AG04449 (cell line): Measurements from ENCODE around the gene RAB40C.

Source experiments
- CTCF ChIA-PET: fragments of 350-600 bp; formaldehyde crosslinking; extraction: SDS; loops from one replicate; lab custom pipeline; 2021; ENCODE audit warnings: antibody characterized with exemption; lab: Yijun Ruan, JAX
- POLR2A ChIA-PET: fragments of 400-600, 350-600 bp; formaldehyde crosslinking; extraction: SDS; loops from one replicate; lab custom pipeline; 2020; ENCODE audit warnings: antibody characterized with exemption, inconsistent platforms; lab: Yijun Ruan, JAX
- DNase-seq: peaks from one replicate; pipeline ENCODE4 v3.0.0-alpha.2; 2010; ENCODE audit warnings: low read depth, low spot score
- H3K4me3 ChIP-seq: 2 replicates; pipeline ENCODE4 v1.5.1; 2011; ENCODE audit warnings: low read depth, mild to moderate bottlenecking, control low read depth, low read length
- TF ChIP-seq, protein P1 (sequence below): IDR thresholded peaks from one replicate; pipeline ENCODE4 v1.5.1; 2011; ENCODE audit warnings: mild to moderate bottlenecking, moderate library complexity, low read length, control low read depth, inconsistent platforms; ENCODE audit not compliant: insufficient read depth; ENCODE audit errors: missing control alignments

RAB40C gene

DNA sequence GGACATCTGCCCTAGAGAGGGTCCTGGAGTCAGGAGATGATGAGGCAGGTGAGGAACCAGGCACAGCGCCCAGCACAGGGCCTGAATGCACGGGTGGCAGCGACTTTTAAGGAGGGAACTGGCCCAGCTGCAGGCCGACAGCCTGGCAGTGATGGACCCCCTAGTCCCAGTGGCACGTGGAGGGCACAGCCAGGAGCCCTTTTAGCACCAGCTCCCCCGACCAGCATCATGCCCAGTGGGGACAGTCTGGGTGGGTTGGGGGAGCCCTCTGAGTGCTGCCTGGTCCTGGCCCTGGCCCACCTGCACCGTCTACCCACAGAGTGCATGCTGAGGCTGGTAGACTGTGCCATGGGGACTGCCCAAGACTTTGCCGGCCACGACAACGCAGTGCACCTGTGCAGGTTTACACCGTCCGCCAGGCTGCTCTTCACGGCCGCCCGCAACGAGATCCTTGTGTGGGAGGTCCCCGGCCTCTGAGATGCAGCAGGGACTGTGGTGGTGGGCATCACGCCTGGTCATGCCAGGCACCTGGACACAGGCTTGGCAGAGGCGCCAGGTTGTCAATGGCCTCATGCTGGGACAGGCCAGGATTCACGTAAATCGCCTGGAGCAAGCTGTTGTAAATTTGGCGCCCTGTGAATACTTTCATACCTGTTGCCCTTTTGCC is 77.4 kb downstream of the RAB40C start:
- no peak for DNase-seq
- TF ChIP-seq, protein P1, sequence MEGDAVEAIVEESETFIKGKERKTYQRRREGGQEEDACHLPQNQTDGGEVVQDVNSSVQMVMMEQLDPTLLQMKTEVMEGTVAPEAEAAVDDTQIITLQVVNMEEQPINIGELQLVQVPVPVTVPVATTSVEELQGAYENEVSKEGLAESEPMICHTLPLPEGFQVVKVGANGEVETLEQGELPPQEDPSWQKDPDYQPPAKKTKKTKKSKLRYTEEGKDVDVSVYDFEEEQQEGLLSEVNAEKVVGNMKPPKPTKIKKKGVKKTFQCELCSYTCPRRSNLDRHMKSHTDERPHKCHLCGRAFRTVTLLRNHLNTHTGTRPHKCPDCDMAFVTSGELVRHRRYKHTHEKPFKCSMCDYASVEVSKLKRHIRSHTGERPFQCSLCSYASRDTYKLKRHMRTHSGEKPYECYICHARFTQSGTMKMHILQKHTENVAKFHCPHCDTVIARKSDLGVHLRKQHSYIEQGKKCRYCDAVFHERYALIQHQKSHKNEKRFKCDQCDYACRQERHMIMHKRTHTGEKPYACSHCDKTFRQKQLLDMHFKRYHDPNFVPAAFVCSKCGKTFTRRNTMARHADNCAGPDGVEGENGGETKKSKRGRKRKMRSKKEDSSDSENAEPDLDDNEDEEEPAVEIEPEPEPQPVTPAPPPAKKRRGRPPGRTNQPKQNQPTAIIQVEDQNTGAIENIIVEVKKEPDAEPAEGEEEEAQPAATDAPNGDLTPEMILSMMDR: no peak
- POLR2A ChIA-PET: interaction anchor here (1.0 to 1.5 kb wide), 2 partner anchors 9 to 41 kb away, joined by 3 to 4 read pairs; no protein-coding TSS in a partner anchor
- CTCF ChIA-PET: interaction anchor here (0.6 to 2.7 kb wide), 26 partner anchors 8 to 127 kb away, joined by 3 to 21 read pairs (median 4); partner anchors contain the start of genes CHTF18, RHBDL1, STUB1 and WDR90
- H3K4me3 ChIP-seq: no peak overlapping the region

DNA sequence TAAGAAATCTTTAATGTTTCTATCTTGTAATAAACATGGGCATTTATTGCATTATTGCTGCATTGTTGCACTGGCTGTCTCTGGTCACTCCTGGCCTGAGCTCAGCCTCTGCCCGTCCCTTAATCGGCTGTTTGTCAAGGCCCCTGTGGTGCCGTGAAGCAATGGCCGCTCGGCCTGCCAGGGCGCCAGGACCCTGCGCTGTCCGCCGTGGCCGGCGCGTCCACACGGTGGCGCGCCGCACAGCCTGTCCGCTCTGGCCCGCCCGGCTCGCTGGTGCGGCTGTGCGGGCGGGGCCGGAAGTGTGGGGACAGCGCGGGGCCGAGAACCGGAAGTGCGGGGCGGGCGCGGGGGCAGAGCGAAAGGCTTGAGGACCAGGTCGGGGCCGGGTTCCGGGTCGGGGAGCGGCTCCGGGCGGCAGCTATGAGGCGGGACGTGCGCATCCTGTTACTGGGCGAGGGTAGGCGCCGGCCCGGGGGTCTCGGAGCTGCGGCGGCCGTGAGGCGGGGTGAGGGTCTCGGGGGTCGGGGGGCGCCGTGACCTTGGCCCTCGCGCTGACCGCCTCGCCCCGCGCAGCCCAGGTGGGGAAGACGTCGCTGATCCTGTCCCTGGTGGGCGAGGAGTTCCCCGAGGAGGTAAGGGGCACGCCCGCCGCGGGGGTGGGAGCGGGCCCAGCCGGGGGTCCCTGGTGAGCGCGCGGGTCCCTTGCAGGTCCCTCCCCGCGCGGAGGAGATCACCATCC is 78.1 kb downstream of the RAB40C start, which contains the start of gene RHOT2:
Gene RHOT2, plus strand, starts transcription at position 353 of the 739 bp plus-strand sequence. Its CDS starts 68 bp downstream, at position 421.
- POLR2A ChIA-PET: interaction anchor here (1.0 to 1.9 kb wide), 3 partner anchors 8 to 41 kb away, joined by 3 to 6 read pairs (median 4); no protein-coding TSS in a partner anchor
- TF ChIP-seq, protein P1: peak; percentile 81
- CTCF ChIA-PET: interaction anchor here (0.6 to 2.7 kb wide), 28 partner anchors 8 to 129 kb away, joined by 3 to 21 read pairs (median 4); partner anchors contain the start of genes CHTF18, RHBDL1, STUB1 and WDR90
- no peak for DNase-seq
- H3K4me3 ChIP-seq: peak within 1 kb of the TSS; percentile 85

DNA sequence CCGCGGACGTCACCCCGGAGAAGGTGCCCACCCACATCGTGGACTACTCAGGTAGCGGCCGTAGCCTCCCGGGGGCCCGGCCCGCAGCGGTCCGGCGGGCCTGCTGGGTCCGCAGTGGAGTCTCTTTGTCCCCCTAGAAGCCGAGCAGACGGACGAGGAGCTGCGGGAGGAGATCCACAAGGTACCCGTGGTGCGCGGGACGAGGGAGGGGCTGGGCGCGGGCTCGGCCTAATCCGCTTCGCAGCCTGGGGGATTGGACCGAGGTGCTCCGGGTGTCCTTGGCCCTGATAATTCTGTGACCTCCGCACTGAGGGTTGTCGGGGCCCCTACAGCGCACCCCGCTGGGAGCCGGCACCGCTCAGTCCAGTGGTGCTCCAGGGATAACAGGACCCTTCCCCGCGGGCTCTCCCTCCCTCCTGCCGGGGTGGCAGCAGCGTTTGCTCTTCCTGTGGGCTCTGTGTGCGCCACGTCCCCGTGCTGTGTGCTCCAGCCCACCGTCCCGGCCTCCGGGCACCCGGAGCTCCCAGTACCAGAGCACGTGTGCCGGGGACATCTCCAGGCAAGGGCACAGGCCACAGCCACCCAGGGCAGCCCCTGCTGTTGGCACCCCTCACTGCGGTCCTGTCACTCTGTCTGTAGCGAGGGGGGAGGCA is 78.8 kb downstream of the RAB40C start:
- POLR2A ChIA-PET: interaction anchor here (1.0 to 1.9 kb wide), 2 partner anchors 10 to 42 kb away, joined by 4 to 6 read pairs; no protein-coding TSS in a partner anchor

DNA sequence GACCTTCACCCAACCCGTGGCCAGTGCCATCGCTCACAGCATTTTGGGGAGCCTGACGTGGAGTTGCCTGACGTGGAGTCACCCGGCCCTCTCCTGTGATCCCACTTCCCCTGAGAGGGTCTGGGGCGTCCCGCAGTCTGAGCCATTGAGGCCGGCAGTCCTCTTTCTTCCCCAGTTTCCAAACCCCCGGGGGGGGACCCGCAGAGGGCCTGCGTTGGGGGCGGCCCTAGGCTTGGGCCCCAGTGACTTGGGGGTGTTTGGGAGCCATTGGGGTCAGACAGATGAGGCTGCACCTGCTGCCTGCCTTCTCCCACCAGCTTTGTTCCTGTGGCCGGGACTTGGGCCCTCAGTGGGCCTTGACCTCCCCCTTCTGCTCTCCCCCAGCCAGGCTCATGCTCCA is 79.8 kb downstream of the RAB40C start:
- peak overlapping the region; percentile 85; the same call in 1 of the 2 replicates for H3K4me3 ChIP-seq
- TF ChIP-seq, protein P1: no peak
- POLR2A ChIA-PET: interaction anchor here (0.5 to 1.9 kb wide), 2 partner anchors 9 to 86 kb away, joined by 5 to 6 read pairs; no protein-coding TSS in a partner anchor
- CTCF ChIA-PET: interaction anchor here (1.2 kb wide), 1 partner anchor 11 kb away, joined by 3 read pairs; the partner anchor contains the start of gene STUB1
- DNase-seq: no peak

More for the DNA sequence above, 78.8 kb downstream of the RAB40C start:
- CTCF ChIA-PET: interaction anchor here (0.7 to 2.7 kb wide), 12 partner anchors 7 to 130 kb away, joined by 3 to 13 read pairs (median 8); partner anchors contain the start of gene RHBDL1
- TF ChIP-seq, protein P1: no peak
- DNase-seq: no peak
- peak overlapping the region; percentile 85 for H3K4me3 ChIP-seq

DNA sequence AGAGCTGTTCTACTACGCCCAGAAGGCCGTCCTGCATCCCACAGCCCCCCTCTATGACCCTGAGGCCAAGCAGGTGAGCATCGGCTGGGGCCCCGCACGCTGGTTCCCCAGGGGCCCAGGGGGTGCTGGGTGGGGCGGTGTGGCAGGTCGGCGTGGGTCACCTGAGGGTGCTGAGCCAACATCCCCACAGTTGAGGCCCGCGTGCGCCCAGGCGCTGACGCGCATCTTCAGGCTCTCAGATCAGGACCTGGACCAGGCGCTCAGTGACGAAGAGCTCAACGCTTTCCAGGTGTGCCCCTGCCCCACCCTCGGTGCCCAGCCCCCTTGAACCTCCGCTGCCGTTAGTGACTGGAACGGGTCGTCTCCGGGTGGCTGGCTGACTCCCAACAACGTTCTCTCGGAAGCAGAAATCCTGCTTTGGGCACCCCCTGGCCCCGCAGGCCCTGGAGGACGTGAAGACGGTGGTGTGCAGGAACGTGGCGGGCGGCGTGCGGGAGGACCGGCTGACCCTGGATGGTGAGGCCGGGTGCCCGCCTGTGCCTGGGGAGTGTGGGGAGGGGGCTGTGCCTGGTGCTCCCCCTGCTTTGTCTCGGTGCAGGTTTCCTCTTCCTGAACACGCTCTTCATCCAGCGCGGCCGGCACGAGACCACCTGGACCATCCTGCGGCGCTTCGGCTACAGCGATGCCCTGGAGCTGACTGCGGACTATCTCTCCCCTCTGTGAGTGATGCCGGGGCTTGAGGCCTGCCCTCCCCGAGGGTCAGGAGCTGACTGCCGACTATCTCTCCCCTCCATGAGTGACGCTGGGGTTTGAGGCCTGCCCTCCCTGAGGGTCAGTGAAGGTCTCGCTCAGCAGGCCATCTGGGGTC is 80.9 kb downstream of the RAB40C start:
- POLR2A ChIA-PET: interaction anchor here (0.6 to 0.9 kb wide), 2 partner anchors 10 to 100 kb away, joined by 3 read pairs; partner anchors contain the start of gene STUB1
- DNase-seq: no peak
- CTCF ChIA-PET: interaction anchor here (0.9 to 1.2 kb wide), 3 partner anchors 9 to 50 kb away, joined by 3 to 4 read pairs (median 3); partner anchors contain the start of gene ANTKMT
- TF ChIP-seq, protein P1: no peak
- H3K4me3 ChIP-seq: no peak overlapping the region
